D721Med (cell line): Measurements from ENCODE around the gene KIAA1958.
"Not testable (repeated sequence)": the region's sequence is repeated elsewhere in the genome, so short reads cannot be mapped to it uniquely, and the experiment has no call there.

Experiments
- DNase-seq: peaks from one replicate; pipeline ENCODE4 v3.0.0; 2011; ENCODE audit warnings: low spot score; ENCODE audit not compliant: insufficient read length
- FAIRE-seq: peaks from 2 replicates; lab custom pipeline; 2011; peaks lifted over from hg19 to GRCh38; lab: Jason Lieb, UNC
- CTCF ChIP-seq: IDR thresholded peaks from 2 replicates; pipeline ENCODE4 v1.5.1; 2012; ENCODE audit warnings: mild to moderate bottlenecking, control low read depth; ENCODE audit not compliant: insufficient read depth; ENCODE audit errors: missing control alignments

Gene KIAA1958

GRCh38 chr9:112665347-112665746 is 178.7 kb downstream of the KIAA1958 start:
- FAIRE-seq: peak; percentile 58
- peak; percentile 32 for TF ChIP-seq CTCF
- DNase-seq: no peak

DNA sequence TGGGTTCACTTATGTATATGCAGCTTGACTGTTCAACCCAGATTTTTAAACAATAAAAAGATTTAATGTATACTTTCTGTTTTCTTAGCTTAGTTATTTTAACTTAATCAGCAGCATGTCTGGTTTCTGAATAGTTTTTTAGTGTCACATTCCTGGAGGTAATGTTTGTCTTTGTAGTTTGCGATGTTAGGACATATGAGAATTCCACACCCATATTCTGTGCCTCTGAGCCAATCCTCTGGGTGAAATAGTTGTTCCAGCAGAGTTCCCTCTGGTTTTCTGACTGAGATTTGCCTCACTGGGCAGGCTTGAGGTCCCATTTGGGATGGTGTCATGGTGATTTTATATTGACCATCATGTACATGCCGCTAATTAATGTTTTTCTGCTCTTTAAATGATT is 182.7 kb downstream of the KIAA1958 start:
- DNase-seq: no peak
- no peak for TF ChIP-seq CTCF
- FAIRE-seq: no peak

DNA sequence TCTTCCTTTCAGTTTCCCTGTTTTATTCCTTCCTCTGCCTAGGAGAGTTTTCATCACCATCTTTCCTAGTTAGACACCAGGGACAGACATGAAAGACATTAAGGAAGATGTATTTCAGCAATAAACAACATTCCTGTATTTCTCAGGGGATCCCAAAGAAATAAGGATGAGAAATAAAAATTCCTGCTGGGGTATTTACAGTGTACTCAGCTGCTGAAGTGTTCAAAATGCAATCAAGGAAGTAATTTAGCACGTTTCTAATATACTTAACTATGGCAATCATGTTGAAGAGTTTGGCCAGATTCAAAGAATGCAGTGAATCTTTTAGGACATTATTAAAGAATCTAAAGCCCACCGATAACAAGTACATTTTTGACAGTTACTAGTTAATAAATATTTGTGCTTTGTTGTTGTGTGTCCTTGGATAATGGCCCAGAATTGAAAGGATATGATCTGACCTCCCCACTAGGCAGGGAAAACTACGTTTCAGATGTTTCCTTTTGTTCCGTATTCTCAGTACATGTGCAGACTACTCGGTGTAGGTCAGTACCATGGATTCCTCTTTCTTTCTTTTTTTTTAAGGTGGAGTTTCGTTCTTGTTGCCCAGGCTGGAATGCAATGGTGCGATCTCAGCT is 184.5 kb downstream of the KIAA1958 start:
- no peak for TF ChIP-seq CTCF
- DNase-seq (no peak), FAIRE-seq (no peak)

DNA sequence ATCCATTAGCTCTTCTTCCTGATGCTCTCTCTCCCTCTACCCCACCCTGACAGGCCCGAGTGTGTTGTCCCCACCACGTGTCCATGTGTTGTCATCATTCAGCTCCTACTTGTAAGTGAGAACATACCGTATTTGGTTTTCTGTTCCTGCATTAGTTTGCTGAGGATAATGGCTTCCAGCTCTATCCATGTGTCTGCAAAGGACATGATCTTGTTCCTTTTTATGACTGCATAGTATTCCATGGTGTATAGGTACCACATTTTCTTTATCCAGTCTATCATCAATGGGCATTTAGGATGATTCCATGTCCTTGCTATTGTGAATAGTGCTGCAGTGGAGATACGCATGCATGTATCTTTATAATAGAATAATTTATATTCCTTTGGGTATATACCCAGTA is 186.6 kb downstream of the KIAA1958 start:
- not testable (repeated sequence) for DNase-seq, FAIRE-seq

DNA sequence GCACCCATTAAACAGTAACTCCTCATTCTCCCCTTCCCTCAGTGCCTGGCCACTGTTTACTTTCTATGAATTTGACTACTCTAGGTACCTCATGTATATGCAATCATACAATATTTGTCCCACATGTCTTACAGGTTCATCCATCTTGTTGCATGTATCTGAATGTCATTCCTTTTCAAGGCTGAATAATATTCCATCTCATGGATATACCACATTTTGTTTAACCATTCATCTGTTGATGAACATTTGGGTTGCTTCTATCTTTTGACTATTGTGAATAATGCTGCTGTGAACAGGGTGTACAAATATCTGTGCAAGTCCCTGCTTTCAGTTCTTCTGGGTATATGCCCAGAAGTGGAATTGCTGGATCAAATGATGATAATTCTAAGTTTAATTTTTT is 190.4 kb downstream of the KIAA1958 start:
- DNase-seq: no peak
- FAIRE-seq: no peak
- TF ChIP-seq CTCF: no peak

DNA sequence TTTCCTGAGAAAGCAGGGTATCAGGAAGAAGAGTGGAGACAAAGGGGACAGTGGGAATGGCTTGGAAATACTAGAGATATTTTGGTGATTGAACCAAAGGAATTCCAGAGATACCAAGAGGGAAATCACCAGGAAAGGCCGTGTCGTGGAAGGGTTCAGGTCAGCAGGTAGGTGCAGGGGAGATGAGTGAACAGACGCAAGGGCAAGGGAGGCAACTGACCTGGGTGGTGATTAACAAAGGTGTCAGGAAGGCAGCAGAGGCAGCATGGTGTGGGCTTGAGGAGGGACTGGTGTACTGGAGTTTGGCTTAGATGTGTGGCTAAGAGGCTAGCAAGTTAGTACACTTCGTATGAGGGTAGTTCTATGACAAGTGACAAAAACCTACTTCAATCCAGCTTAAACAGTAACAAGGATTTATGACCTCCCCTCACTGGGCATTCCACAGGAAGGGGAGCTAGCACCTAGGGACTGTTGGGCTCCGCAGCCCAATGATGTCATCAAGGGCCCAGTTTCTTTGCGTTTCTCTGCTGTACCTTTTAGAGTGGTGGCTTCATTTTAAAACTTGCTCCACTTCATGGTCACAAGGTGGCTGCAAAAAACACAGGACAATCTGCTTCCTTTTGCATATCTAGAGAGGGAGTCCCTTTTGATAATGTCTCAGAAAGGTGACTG is 194.2 kb downstream of the KIAA1958 start:
- no peak for FAIRE-seq

DNA sequence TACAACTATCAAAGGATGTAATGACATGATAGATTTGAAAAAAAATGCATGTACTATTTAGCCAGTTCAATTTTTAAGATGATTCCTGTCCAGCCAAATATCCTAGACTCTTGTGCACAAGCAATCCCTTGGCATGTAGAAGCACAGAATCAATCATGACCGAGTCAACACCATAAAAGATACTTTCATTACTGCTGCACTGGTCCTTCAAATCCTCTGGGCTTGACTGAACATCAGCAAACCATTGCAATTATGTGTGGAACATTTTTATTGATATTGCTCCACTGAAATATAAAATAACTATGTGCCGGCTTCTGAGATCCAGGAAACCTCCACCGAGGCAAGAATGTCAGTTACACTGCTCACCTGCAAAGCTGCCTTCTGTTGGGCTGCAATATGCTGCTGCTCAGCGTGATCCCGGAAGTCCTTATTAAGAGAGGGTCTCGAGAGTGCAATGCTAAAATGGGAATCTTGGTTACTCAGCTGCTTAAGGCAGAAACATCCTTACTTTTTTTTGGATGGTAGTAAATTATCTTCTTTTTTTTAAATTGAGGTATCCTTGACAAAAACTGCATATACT is 202.6 kb downstream of the KIAA1958 start:
- DNase-seq (no peak), FAIRE-seq (no peak)
- TF ChIP-seq CTCF: no peak

More for the DNA sequence above, 194.2 kb downstream of the KIAA1958 start:
- DNase-seq: no peak
- no peak for TF ChIP-seq CTCF
